Upper lobe of left lung (tissue), 6 donors: ENCODE measurements around the gene CPEB2. TPM values are rescaled to one million over a fixed set of nuclear protein-coding genes. Genes with fewer than 3 reads are reported as not detected.

ENCODE experiments used
- ATAC-seq, 2 donors: fragments of 200-7000 bp; cut with Tn5 transposase; one replicate each; pipeline ENCODE4 v1.9.1; 2022; ENCODE audit warnings: mild to moderate bottlenecking in 2 of 2, moderate library complexity in 2 of 2; ENCODE audit not compliant: low FRiP score in 2 of 2
- DNase-seq, 2 donors: peaks; one replicate each; pipeline ENCODE4 v3.0.0-alpha.2; 2019 to 2020
- H3K27ac ChIP-seq, 4 donors: fragments of 200-600 bp; sonication (generic); one replicate each; pipeline ENCODE4 v1.5.1; 2016 to 2019
- H3K27me3 ChIP-seq, 4 donors: fragments of 200-600 bp; sonication (generic); one replicate each; pipeline ENCODE4 v1.5.1; 2017 to 2019
- H3K36me3 ChIP-seq, 4 donors: fragments of 200-600 bp; sonication (generic); one replicate each; pipeline ENCODE4 v1.5.1; 2016 to 2019
- H3K4me1 ChIP-seq, 4 donors: fragments of 200-600 bp; sonication (generic); one replicate each; pipeline ENCODE4 v1.5.1; 2018 to 2019
- H3K4me3 ChIP-seq, 4 donors: fragments of 200-600 bp; sonication (generic); one replicate each; pipeline ENCODE4 v1.5.1; 2017 to 2019; ENCODE audit warnings: mild to moderate bottlenecking in 2 of 4, moderate library complexity in 1 of 4
- H3K9me3 ChIP-seq, 4 donors: fragments of 200-600 bp; sonication (generic); one replicate each; pipeline ENCODE4 v1.5.1; 2018 to 2019
- EP300 ChIP-seq, 4 donors: sonication (generic); formaldehyde crosslinking; IDR thresholded peaks; one replicate each; pipeline ENCODE4 v1.5.1; 2017; ENCODE audit warnings: antibody characterized with exemption in 4 of 4, control low read depth in 2 of 4
- POLR2A ChIP-seq, 4 donors: fragments of 450-650 bp; IDR thresholded peaks; one replicate each; pipeline ENCODE4 v1.5.1; 2016 to 2017; ENCODE audit warnings: antibody characterized with exemption in 4 of 4, mild to moderate bottlenecking in 2 of 4
- POLR2AphosphoS5 ChIP-seq, 2 donors: sonication (generic); formaldehyde crosslinking; IDR thresholded peaks; one replicate each; pipeline ENCODE4 v1.5.1; 2017; ENCODE audit warnings: antibody characterized with exemption in 2 of 2
- WGBS, 2 donors: methylation state at CpG; one replicate each; pipeline ENCODE4 v1.1.5; 2017 to 2018; 5-methylcytosine and 5-hydroxymethylcytosine counted together
- total RNA-seq, 6 donors: library from RNA; depleted of rRNA in 4 of 6; stranded (reverse); fragments of >200 nt in 4 of 6; gene quantifications; one replicate each; pipeline versions ENCODE4 v1.1.0 to v1.2.1, GENCODE V29; 2016 to 2021
- TF ChIP-seq, protein P1 (sequence below), 6 experiments: fragments of 450-650 bp in 4 of 6; fragments of 200-600 bp in 2 of 6; sonication (generic) in 2 of 6; IDR thresholded peaks; one replicate each; pipeline ENCODE4 v1.5.1; 2016 to 2019; ENCODE audit warnings: antibody characterized with exemption in 6 of 6
- donor health status: DM: no; HTN: no; CAD: no; lungs with moderate emphysema.
- donor health status: DM: no; HTN: yes; CAD: no; lungs with severe emphysema.

The CPEB2 gene
- total RNA-seq, 6 donors from 2014 or later = 9.3 to 44.6 (median 22.9) TPM

DNA sequence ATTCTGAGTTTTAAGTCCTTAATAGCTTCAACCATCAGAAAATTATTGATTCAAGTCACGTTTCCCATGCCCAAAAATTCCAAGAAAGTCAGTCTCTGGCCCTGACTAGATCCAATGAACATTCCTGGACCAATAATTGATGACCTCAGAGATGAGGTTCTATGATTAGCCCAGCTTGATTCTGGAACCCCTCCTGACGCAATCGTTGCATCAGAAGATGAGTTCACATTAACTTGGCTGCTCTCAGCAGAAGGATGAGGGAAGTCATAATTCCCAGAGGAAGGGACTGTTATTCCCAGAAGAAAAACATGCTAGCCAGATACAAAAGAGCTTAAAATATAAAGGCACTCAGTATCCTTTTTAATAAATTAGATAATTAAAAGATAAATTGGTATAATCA, 34.3 kb upstream of the CPEB2 start:
- TF ChIP-seq POLR2A (IDR thresholded peaks at IDR 0.05) = no peak
- TF ChIP-seq, protein P1, sequence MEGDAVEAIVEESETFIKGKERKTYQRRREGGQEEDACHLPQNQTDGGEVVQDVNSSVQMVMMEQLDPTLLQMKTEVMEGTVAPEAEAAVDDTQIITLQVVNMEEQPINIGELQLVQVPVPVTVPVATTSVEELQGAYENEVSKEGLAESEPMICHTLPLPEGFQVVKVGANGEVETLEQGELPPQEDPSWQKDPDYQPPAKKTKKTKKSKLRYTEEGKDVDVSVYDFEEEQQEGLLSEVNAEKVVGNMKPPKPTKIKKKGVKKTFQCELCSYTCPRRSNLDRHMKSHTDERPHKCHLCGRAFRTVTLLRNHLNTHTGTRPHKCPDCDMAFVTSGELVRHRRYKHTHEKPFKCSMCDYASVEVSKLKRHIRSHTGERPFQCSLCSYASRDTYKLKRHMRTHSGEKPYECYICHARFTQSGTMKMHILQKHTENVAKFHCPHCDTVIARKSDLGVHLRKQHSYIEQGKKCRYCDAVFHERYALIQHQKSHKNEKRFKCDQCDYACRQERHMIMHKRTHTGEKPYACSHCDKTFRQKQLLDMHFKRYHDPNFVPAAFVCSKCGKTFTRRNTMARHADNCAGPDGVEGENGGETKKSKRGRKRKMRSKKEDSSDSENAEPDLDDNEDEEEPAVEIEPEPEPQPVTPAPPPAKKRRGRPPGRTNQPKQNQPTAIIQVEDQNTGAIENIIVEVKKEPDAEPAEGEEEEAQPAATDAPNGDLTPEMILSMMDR (IDR thresholded peaks at IDR 0.05) = no peak
- no peak for TF ChIP-seq POLR2AphosphoS5 (IDR thresholded peaks at IDR 0.05)
- TF ChIP-seq EP300 (IDR thresholded peaks at IDR 0.05) = no peak
- DNase-seq (no peak), ATAC-seq (no peak)
- Histone ChIP-seq H3K4me1 (no peaks in the 10 kb centered on the region), H3K36me3 (no peaks in the 10 kb centered on the region), H3K27ac (no peak overlapping the region), H3K4me3 (no peak overlapping the region), H3K9me3 (no peaks in the 10 kb centered on the region), H3K27me3 (no peaks in the 10 kb centered on the region)
- WGBS, 2 donors = 84% methylated on average over 3 of the region's 3 CpGs

GRCh38 chr4:14977830-14978229, 24.5 kb upstream of the CPEB2 start:
- H3K9me3 ChIP-seq = no peaks in the 10 kb centered on the region
- TF ChIP-seq POLR2AphosphoS5 (IDR thresholded peaks at IDR 0.05) = no peak
- TF ChIP-seq, protein P1 (IDR thresholded peaks at IDR 0.05) = no peak
- no peak overlapping the region for H3K27ac ChIP-seq
- H3K4me3 ChIP-seq = no peak overlapping the region
- H3K4me1 ChIP-seq = no peaks in the 10 kb centered on the region
- no peaks in the 10 kb centered on the region for H3K36me3 ChIP-seq
- no peak for ATAC-seq
- DNase-seq = no peak
- H3K27me3 ChIP-seq = no peaks in the 10 kb centered on the region

- H3K27me3 ChIP-seq = no peaks in the 10 kb centered on the region
- WGBS, 2 donors = 50 to 63% methylated on average over 1 of the region's 1 CpG
- no peak for ATAC-seq
These were observed 17.8 kb upstream of the CPEB2 start for GRCh38 chr4:14984448-14984847.

GRCh38 chr4:14985161-14985560, 17.1 kb upstream of the CPEB2 start:
- TF ChIP-seq POLR2A (IDR thresholded peaks at IDR 0.05) = no peak
- TF ChIP-seq POLR2AphosphoS5 (IDR thresholded peaks at IDR 0.05) = no peak
- TF ChIP-seq EP300 (IDR thresholded peaks at IDR 0.05) = no peak
- TF ChIP-seq, protein P1 (IDR thresholded peaks at IDR 0.05) = no peak
- Histone ChIP-seq H3K4me1 (no peaks in the 10 kb centered on the region), H3K27ac (no peak overlapping the region), H3K4me3 (no peak overlapping the region), H3K27me3 (no peaks in the 10 kb centered on the region), H3K9me3 (no peaks in the 10 kb centered on the region), H3K36me3 (no peaks in the 10 kb centered on the region)
- DNase-seq (no peak), ATAC-seq (no peak)
- 81% methylated on average over 1 of the region's 1 CpG for WGBS, 2 donors

More at GRCh38 chr4:14984448-14984847, 17.8 kb upstream of the CPEB2 start:
- TF ChIP-seq EP300 (IDR thresholded peaks at IDR 0.05) (no peak), POLR2AphosphoS5 (IDR thresholded peaks at IDR 0.05) (no peak), POLR2A (IDR thresholded peaks at IDR 0.05) (no peak)
- TF ChIP-seq, protein P1 (IDR thresholded peaks at IDR 0.05) = no peak
- no peak overlapping the region for H3K4me3 ChIP-seq
- H3K27ac ChIP-seq = no peak overlapping the region
- H3K4me1 ChIP-seq = no peaks in the 10 kb centered on the region
- no peak for DNase-seq
- no peaks in the 10 kb centered on the region for H3K36me3 ChIP-seq
- no peaks in the 10 kb centered on the region for H3K9me3 ChIP-seq

DNA sequence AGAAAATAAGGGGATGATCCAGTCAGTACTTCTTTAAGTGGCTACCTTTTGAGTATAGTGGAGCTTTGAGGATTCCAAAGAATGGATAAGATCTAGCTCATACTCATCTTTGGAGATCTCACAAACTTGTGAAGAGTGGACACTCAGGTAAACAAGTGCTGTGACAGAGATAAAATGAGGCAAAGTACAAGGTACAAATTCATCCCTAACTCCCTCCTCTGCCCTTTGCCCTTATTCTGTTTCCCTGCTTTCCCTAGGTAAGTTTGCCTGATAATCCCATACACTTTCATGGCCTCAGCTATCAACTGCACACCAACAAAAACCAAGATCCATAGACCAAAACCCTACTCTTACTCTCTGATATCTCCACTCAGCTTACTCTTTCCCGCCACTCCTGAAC, 16.4 kb upstream of the CPEB2 start:
- no peaks in the 10 kb centered on the region for H3K36me3 ChIP-seq

More for the DNA sequence above, 16.4 kb upstream of the CPEB2 start:
- no peak overlapping the region for H3K4me3 ChIP-seq
- TF ChIP-seq, protein P1 (IDR thresholded peaks at IDR 0.05) = no peak
- TF ChIP-seq POLR2A (IDR thresholded peaks at IDR 0.05) (no peak), EP300 (IDR thresholded peaks at IDR 0.05) (no peak), POLR2AphosphoS5 (IDR thresholded peaks at IDR 0.05) (no peak)
- DNase-seq (no peak), ATAC-seq (no peak)
- 97 to 100% methylated on average over 1 of the region's 1 CpG for WGBS, 2 donors
- H3K27ac ChIP-seq = no peak overlapping the region
- H3K4me1 ChIP-seq = no peaks in the 10 kb centered on the region
- H3K27me3 ChIP-seq = no peaks in the 10 kb centered on the region
- H3K9me3 ChIP-seq = no peaks in the 10 kb centered on the region
